OCI-LY1 (cell line): ENCODE measurements around the gene EPN2.

Experiments
- H2AFZ ChIP-seq: fragments of 200-600 bp; sonication (generic), shearing (Covaris generic); 2 replicates; pipeline ENCODE4 v1.6.0; 2014; ENCODE audit warnings: antibody characterized with exemption, mild to moderate bottlenecking, low read length
- H3F3A ChIP-seq: fragments of 200-600 bp; sonication (generic), shearing (Covaris generic); 2 replicates; pipeline ENCODE4 v1.6.0; 2014; ENCODE audit warnings: mild to moderate bottlenecking, antibody characterized with exemption, low read length, moderate library complexity; ENCODE audit not compliant: insufficient read depth
- H3K27ac ChIP-seq: fragments of 200-600 bp; sonication (generic); 2 replicates; pipeline ENCODE4 v1.5.1; 2014; ENCODE audit warnings: low read length, mixed run types, mild to moderate bottlenecking, low read depth; ENCODE audit not compliant: poor library complexity, severe bottlenecking
- H3K27me3 ChIP-seq: fragments of 200-600 bp; sonication (generic); 2 replicates; pipeline ENCODE4 v1.6.0; 2014; ENCODE audit warnings: antibody characterized with exemption, mild to moderate bottlenecking, low read length, moderate library complexity; ENCODE audit not compliant: insufficient read depth
- H3K36me3 ChIP-seq: fragments of 200-600 bp; sonication (generic); 2 replicates; pipeline ENCODE4 v1.6.1; 2014; ENCODE audit warnings: mild to moderate bottlenecking, antibody characterized with exemption, low read length, moderate library complexity, mixed read lengths; ENCODE audit not compliant: insufficient read depth
- H3K4me1 ChIP-seq: fragments of 200-600 bp; sonication (generic); 2 replicates; pipeline ENCODE4 v1.5.1; 2014; ENCODE audit warnings: mild to moderate bottlenecking, low read length, moderate library complexity; ENCODE audit not compliant: insufficient read depth, severe bottlenecking
- H3K4me2 ChIP-seq: fragments of 200-600 bp; sonication (generic), shearing (Covaris generic); 2 replicates; pipeline ENCODE4 v1.6.1; 2014; ENCODE audit warnings: low read length
- H3K4me3 ChIP-seq: fragments of 200-600 bp; sonication (generic); 2 replicates; pipeline ENCODE4 v1.5.1; 2014; ENCODE audit warnings: low read length, low read depth, mild to moderate bottlenecking, mixed read lengths; ENCODE audit not compliant: poor library complexity, severe bottlenecking
- H3K79me2 ChIP-seq: fragments of 200-600 bp; shearing (Covaris generic); 2 replicates; pipeline ENCODE4 v1.6.1; 2016; ENCODE audit warnings: mixed run types, low read length, mixed read lengths; ENCODE audit not compliant: insufficient read depth
- H3K9ac ChIP-seq: fragments of 200-600 bp; sonication (generic), shearing (Covaris generic); 2 replicates; pipeline ENCODE4 v1.6.1; 2014; ENCODE audit warnings: mild to moderate bottlenecking, low read length, mixed read lengths
- H3K9me2 ChIP-seq: fragments of 200-600 bp; sonication (generic), shearing (Covaris generic); 2 replicates; pipeline ENCODE4 v1.6.1; 2014; ENCODE audit warnings: low read depth, mild to moderate bottlenecking, low read length, mixed read lengths
- H3K9me3 ChIP-seq: fragments of 200-600 bp; shearing (Covaris generic); 2 replicates; pipeline ENCODE4 v1.6.1; 2014; ENCODE audit warnings: low read length, mixed read lengths
- H4K20me1 ChIP-seq: fragments of 200-600 bp; sonication (generic), shearing (Covaris generic); 2 replicates; pipeline ENCODE4 v1.6.0; 2016; ENCODE audit warnings: mild to moderate bottlenecking, low read length; ENCODE audit not compliant: insufficient read depth
- EZH2 ChIP-seq: fragments of 200-600 bp; sonication (generic), shearing (Covaris generic); IDR thresholded peaks from 2 replicates; pipeline ENCODE4 v1.8.0; 2017; ENCODE audit warnings: borderline replicate concordance, mixed run types, mild to moderate bottlenecking, antibody characterized with exemption, low read length, moderate library complexity, mixed read lengths
- TF ChIP-seq, protein P1 (sequence below): fragments of 200-600 bp; sonication (generic), shearing (Covaris generic); IDR thresholded peaks from 2 replicates; pipeline ENCODE4 v1.5.1; 2017; ENCODE audit warnings: mild to moderate bottlenecking, antibody characterized with exemption, low read length, moderate library complexity, mixed read lengths

Gene EPN2

GRCh38 chr17:19308398-19308797 is 71.2 kb downstream of the EPN2 start:
- Histone ChIP-seq H3K9ac (no peak overlapping the region), H3K4me2 (no peak overlapping the region), H3K9me2 (no peaks in the 10 kb centered on the region), H3K27ac (no peak overlapping the region), H3K4me1 (peaks cover 57% of the 10 kb centered on the region), H2AFZ (no peak overlapping the region), H3F3A (0 out of 2 replicates have a peak, but pooled peaks cover 5% of the 10 kb centered on the region), H3K27me3 (peaks cover 6% of the 10 kb centered on the region; the same call in 1 of the 2 replicates), H3K79me2 (no peaks in the 10 kb centered on the region), H3K4me3 (no peak overlapping the region), H3K36me3 (no peaks in the 10 kb centered on the region; the same call in 1 of the 2 replicates), H4K20me1 (no peaks in the 10 kb centered on the region), H3K9me3 (no peaks in the 10 kb centered on the region)
- TF ChIP-seq EZH2 = no peak
- TF ChIP-seq, protein P1, sequence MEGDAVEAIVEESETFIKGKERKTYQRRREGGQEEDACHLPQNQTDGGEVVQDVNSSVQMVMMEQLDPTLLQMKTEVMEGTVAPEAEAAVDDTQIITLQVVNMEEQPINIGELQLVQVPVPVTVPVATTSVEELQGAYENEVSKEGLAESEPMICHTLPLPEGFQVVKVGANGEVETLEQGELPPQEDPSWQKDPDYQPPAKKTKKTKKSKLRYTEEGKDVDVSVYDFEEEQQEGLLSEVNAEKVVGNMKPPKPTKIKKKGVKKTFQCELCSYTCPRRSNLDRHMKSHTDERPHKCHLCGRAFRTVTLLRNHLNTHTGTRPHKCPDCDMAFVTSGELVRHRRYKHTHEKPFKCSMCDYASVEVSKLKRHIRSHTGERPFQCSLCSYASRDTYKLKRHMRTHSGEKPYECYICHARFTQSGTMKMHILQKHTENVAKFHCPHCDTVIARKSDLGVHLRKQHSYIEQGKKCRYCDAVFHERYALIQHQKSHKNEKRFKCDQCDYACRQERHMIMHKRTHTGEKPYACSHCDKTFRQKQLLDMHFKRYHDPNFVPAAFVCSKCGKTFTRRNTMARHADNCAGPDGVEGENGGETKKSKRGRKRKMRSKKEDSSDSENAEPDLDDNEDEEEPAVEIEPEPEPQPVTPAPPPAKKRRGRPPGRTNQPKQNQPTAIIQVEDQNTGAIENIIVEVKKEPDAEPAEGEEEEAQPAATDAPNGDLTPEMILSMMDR = no peak

- no peak overlapping the region for H3K4me3 ChIP-seq
- H3K4me1 ChIP-seq = peaks cover 52% of the 10 kb centered on the region
- no peak overlapping the region for H3K9ac ChIP-seq
- no peak overlapping the region for H3K4me2 ChIP-seq
- no peaks in the 10 kb centered on the region for H4K20me1 ChIP-seq
- no peaks in the 10 kb centered on the region for H3K9me3 ChIP-seq
- H3F3A ChIP-seq = 0 out of 2 replicates have a peak, but pooled peaks cover 5% of the 10 kb centered on the region
- H3K79me2 ChIP-seq = no peaks in the 10 kb centered on the region
- H3K36me3 ChIP-seq = no peaks in the 10 kb centered on the region; the same call in 1 of the 2 replicates
- H2AFZ ChIP-seq = no peak overlapping the region
- H3K27ac ChIP-seq = no peak overlapping the region
- no peak for TF ChIP-seq EZH2
- TF ChIP-seq, protein P1 = no peak
- H3K27me3 ChIP-seq = peaks cover 6% of the 10 kb centered on the region; the same call in 1 of the 2 replicates
- H3K9me2 ChIP-seq = no peaks in the 10 kb centered on the region
Observed at GRCh38 chr17:19309701-19310100, 72.5 kb downstream of the EPN2 start.

GRCh38 chr17:19310151-19310550 is 73.0 kb downstream of the EPN2 start:
- Histone ChIP-seq H4K20me1 (no peaks in the 10 kb centered on the region), H3K36me3 (no peaks in the 10 kb centered on the region; the same call in 1 of the 2 replicates), H3K27ac (no peak overlapping the region), H3K4me1 (peaks cover 47% of the 10 kb centered on the region), H2AFZ (no peak overlapping the region), H3K9me3 (no peaks in the 10 kb centered on the region), H3K27me3 (0 out of 2 replicates have a peak, but pooled peaks cover 6% of the 10 kb centered on the region), H3F3A (0 out of 2 replicates have a peak, but pooled peaks cover 5% of the 10 kb centered on the region), H3K9me2 (no peaks in the 10 kb centered on the region), H3K4me3 (no peak overlapping the region), H3K79me2 (no peaks in the 10 kb centered on the region), H3K4me2 (no peak overlapping the region), H3K9ac (no peak overlapping the region)
- TF ChIP-seq, protein P1 = no peak
- TF ChIP-seq EZH2 = no peak
